Renal pelvis (tissue), 4 donors: Measurements from ENCODE around the gene FADD. TPM values are rescaled to one million over a fixed set of nuclear protein-coding genes. Genes with fewer than 3 reads are reported as not detected.
"Not testable (repeated sequence)": the region's sequence is repeated elsewhere in the genome, so short reads cannot be mapped to it uniquely, and the experiment has no call there.

Source experiments
- DNase-seq: peaks from one replicate; pipeline ENCODE4 v3.0.0-alpha.2; 2013
- polyA plus RNA-seq, 3 donors: library from polyadenylated mRNA; unstranded; fragments of 120-200 nt; gene quantifications; one replicate each; pipeline ENCODE4 v1.2.1, GENCODE V29; 2013; ENCODE audit not compliant: insufficient read length in 3 of 3

Gene FADD
- polyA plus RNA-seq, 3 donors, result 18.7 to 23.3 (median 19.5) TPM

GRCh38 chr11:70201047-70201446, 2.0 kb upstream of the FADD start:
- not testable (repeated sequence) for DNase-seq

DNA sequence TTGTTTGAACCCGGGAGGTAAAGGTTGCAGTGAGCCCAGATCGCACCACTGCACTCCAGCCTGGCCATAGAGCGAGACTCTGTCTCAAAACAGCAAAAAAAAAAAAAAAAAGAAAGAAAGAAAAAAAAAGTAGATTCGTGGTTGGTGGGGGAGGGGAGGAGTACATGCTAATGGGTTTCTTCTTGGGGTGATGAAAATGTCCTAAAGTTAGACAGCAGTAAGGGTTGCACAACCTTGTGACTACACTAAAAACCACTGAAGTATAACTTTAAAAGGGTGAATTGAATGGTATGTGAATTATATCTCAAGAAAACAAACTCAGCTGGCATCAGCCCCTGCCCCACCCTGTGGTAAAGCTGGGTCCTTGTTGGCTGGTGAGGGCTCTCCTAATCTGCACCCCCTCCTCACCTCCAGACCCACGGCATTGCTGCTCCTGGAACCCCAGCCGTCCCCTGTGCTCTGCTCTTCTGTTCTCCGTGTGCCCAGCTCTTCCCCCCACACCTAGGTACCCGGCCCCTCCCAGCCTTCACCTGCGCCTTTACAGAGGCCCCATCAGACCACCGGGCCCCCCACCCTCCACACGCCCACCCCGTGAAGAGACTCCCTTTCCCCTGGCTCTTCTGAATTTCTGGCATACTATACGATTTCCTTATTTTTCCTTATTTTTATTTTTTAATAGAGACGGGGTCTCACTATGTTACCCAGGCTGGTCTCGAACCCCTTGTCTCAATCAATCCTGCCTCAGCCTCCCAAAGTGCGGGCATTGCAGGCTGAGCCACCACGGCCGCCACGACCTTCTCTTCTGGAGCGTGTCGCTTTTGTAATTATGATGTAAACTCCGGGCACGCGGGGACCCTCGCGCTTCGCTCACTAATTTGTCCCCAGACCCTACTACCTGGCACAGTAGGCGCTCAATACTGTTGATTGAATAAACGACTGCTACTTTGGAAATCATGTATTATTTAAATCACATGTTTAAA, 924 bp upstream of the FADD start:
- no peak for DNase-seq

DNA sequence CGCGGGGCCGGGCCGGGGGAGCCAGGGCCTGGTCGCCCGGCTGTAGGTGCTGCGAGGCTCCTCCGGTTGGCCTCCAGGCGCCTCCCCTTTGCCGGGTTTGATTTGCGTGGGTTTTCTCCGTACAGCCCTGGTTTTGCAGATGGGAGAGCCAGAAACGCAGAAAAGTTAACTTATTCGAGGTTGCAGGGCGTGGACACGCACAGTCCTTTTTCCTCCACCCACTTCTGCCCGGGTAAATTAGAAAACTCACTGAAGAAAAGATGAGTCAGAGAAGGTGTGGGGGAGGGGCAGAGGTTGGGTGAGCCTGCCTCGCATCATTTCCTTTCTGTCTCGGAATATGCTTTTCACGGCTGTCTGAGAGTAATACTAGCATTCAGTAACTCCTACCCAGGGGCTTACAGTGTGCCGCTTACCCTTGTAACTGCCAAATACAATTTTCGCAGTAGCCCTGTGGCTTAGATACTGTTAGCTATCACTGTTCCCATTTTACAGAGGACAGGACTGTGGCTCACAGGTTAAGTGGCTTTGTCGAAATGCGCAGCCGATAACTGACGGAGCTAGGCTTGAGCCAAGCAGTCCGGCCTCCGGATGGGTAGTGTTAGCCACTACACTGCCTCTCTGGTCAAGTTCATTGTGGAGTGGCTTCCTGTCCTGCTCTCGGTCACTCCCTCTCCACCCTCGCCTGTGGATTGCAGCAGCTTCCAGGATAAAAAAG, 812 bp downstream of the FADD start:
- DNase-seq, result peak; percentile 44

DNA sequence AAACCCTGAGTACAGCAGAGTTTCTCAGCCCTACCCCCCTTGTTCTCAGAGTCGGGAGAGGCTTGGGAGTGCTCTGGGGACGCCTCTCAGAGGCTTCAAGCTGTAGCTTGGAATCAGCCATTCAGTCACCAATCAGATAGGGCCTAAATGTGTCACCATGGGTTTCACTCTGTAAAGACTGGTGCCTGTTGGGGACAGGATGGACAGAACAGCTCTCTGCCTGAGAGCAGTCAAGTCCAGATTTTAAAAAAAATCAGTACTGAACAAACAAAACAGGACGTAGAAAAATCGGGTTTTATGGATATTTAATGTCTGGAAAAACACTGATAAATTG, 1.3 kb downstream of the FADD start:
- no peak for DNase-seq

- no peak for DNase-seq
Measured at GRCh38 chr11:70205049-70205725, 2.1 kb downstream of the FADD start.

DNA sequence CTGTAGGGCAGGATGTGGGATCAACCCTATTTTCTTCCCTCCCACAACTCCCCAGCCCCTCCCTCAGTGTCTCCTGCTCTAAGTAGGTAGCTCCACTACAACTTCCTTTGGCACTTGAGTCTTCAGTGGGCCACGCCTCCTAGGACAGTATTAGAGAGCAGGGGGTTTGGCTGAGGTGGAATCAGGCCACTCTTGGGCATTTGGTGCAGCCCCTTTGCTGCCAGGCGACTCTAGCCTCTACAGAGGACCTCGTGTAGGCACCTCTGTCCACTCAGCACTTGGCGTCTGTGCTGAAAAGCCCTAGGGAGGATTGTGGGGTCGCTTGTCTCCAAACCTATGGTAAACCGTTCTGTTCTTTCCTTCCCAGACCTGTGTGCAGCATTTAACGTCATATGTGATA, 2.7 kb downstream of the FADD start:
- DNase-seq, result no peak

DNA sequence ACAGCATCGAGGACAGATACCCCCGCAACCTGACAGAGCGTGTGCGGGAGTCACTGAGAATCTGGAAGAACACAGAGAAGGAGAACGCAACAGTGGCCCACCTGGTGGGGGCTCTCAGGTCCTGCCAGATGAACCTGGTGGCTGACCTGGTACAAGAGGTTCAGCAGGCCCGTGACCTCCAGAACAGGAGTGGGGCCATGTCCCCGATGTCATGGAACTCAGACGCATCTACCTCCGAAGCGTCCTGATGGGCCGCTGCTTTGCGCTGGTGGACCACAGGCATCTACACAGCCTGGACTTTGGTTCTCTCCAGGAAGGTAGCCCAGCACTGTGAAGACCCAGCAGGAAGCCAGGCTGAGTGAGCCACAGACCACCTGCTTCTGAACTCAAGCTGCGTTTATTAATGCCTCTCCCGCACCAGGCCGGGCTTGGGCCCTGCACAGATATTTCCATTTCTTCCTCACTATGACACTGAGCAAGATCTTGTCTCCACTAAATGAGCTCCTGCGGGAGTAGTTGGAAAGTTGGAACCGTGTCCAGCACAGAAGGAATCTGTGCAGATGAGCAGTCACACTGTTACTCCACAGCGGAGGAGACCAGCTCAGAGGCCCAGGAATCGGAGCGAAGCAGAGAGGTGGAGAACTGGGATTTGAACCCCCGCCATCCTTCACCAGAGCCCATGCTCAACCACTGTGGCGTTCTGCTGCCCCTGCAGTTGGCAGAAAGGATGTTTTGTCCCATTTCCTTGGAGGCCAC, 3.3 kb downstream of the FADD start:
- DNase-seq, result no peak

- no peak for DNase-seq
Measured at GRCh38 chr11:70206982-70207376, 3.9 kb downstream of the FADD start.

- DNase-seq, result no peak
Measured at GRCh38 chr11:70207531-70208131, 4.5 kb downstream of the FADD start.

- no peak for DNase-seq
Measured at GRCh38 chr11:70209391-70209912, 6.4 kb downstream of the FADD start.

- no peak for DNase-seq
Measured at GRCh38 chr11:70210051-70210501, 7.0 kb downstream of the FADD start.

DNA sequence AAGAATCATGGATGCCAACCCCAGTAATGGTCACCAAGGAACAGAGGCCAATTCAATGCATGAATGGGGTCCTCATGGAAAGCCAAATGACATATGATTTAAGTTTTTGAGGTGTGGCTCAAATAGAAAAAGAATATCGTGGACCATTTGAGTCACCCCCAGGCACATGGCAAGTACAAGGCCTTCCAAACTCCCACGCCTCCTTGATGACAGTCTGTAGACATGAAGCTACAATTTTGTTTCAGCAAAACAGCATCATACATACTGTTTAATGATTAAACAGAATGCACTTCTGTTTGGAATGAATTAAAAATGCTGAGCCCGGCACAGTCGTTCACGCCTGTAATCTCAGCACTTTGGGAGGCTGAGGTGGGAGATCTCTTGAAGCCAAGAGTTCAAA, 7.4 kb downstream of the FADD start:
- no peak for DNase-seq

DNA sequence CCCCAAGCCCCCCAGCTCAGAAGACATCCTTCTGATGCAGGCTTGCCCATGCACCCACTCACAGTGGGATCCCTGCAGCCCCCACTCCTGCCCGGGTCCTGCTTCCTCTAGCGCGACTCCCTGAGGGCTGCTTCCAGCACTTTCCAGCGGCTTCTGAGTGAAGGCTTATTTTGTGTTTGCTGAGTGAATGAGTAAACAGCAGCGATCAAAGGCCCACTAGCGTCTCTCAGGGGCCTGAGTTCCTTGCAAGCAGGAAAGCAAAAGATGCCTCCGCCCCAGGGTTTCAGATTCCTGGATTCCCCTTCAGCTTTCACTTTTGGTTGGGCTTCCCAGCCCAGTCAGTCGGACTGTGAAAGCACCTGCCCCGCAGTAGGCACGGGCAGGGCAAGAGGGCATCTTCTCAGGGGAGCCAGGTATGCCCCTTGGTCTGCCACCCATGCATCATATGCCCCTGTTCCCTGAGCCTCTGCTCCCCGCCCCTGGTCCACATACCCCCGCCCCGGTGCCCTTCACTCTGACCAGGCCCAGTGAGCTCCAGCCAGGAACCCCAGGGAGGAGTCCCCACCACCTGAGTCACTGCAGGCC, 9.2 kb downstream of the FADD start:
- no peak for DNase-seq

DNA sequence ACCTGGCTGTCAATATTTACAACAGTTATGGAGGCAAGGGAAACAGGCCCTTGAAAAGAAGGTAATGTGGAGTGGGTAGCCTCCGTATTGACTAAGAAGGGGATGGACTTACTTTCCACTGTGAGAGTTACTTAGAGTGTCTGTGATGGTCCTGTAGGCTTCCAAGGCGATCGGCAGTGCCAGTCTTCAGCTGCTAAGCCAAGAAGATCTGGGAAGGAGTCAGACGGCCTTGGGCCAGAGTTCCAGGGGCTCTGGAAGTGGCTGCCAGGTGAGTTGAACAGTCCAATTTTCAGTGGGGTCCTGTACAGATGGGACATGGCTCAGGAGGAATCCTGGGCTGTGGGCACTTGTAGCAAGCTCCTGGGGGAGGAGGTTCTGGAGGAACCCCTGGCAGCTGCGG, 14.3 kb downstream of the FADD start:
- DNase-seq, result not testable (repeated sequence)

- not testable (repeated sequence) for DNase-seq
Measured at GRCh38 chr11:70218076-70218475, 15.0 kb downstream of the FADD start.

GRCh38 chr11:70220136-70220535, 17.0 kb downstream of the FADD start:
- DNase-seq, result no peak

DNA sequence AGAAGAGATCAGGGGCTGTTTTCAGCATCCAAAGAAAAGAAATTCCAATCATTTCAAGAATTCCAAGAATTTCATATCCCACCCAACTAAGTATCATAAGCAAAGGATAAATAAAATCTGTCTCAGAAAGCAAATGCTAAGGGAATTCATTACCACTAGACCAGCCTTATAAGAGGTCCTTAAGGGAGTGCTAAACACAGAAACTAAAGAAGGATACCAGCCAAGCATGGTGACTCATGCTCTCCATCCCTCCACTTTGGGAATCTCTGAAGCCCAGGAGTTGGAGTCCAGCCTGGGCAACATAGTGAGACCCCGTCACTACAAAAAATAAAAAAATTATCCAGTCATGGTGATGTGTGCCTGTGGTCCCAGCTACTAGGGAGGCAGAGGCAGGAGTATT, 17.8 kb downstream of the FADD start:
- no peak for DNase-seq

DNA sequence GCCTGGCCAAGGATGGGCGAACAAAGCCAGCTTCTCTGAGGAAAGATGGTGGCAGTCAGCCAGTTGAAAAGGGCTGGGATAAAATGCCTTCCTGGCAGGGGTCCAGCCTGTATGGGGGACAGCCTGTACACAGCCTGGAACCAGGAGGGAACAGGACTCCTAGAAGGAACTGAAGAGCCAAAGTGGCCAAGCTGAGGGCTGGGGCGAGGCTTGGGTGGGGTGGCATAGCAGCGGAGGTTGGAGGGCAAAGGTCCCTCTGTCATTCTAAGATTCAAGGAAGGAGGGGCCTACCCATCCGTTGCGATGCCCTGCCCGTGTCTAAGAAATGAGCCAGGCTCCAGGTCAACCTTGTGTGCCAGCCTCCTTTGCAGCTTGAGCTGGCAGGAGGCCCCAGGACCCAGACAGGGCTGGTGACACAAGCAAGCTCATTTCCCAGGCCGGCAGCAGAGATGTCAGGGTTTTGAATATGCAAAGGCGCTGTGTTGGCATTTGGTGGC, 22.6 kb downstream of the FADD start:
- no peak for DNase-seq

GRCh38 chr11:70226183-70226582, 23.1 kb downstream of the FADD start:
- DNase-seq, result no peak

- no peak for DNase-seq
Measured at GRCh38 chr11:70226967-70227366, 23.9 kb downstream of the FADD start.

DNA sequence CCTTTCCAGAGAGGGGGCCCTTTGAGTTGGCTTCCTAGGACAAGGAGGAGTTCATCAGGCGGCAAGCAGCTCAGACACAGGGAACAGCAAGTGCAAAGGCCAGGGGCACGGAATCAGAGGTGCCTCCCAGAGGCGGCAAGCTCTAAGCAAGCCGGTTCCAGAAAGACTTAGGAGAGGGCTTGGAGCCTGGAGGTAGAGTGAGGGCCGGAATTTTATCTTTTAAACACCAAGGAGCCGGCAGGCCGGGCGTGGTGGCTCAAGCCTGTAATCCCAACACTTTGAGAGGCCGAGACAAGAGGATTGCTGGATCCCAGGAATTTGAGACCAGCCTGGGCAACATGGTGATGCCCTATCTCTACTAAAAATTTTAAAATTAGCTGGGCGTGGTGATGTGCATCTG, 26.6 kb downstream of the FADD start:
- DNase-seq, result no peak
